ENCODE data around the gene REXO4. TPM values are rescaled to one million over a fixed set of nuclear protein-coding genes. Genes with fewer than 3 reads are reported as not detected.

The REXO4 gene
- total RNA-seq, 2 experiments from 2014 or later: 35.7 to 45.5 TPM

DNA sequence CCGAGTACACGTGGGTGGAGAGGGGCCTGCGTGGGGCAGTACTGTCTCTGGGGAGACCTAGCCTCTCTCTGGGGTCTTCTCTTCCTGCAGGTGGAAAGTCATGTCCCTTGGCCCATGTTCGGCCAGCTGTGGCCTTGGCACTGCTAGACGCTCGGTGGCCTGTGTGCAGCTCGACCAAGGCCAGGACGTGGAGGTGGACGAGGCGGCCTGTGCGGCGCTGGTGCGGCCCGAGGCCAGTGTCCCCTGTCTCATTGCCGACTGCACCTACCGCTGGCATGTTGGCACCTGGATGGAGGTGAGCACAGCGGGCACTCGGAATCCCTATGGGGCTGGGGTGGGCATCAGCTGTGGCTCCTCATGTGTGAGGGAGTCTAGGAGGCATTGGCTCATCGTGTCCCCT, 36.5 kb upstream of the REXO4 start:
- POLR2A ChIA-PET: no interaction called here
- CTCF ChIA-PET (ENCODE audit: unreplicated experiment): no interaction called here
- no peak overlapping the region for H2AFZ ChIP-seq (ENCODE audit: low read length)
- H3K4me1 ChIP-seq (ENCODE audit: insufficient read depth, low read length, poor library complexity, severe bottlenecking): peaks cover 48% of the 10 kb centered on the region
- no peak for DNase-seq (ENCODE audit: low spot score)
- H3K27ac ChIP-seq (ENCODE audit: low read depth, low read length, poor library complexity, severe bottlenecking): no peak overlapping the region
- H3K9me3 ChIP-seq (ENCODE audit: low read length): no peaks in the 10 kb centered on the region
- H3K36me3 ChIP-seq (ENCODE audit: insufficient read depth, low read length): no peaks in the 10 kb centered on the region
- TF ChIP-seq CTCF (conservative IDR thresholded peaks at IDR 0.05; ENCODE audit: low read length): no peak
- no peak for TF ChIP-seq EZH2phosphoT487 (IDR thresholded peaks at IDR 0.05; ENCODE audit: borderline replicate concordance, low read depth, low read length)
- H3K4me2 ChIP-seq (ENCODE audit: low read length): peak overlapping the region; percentile 41
- H3K4me3 ChIP-seq (ENCODE audit: low read depth, low read length, poor library complexity, severe bottlenecking): no peak overlapping the region
- no peaks in the 10 kb centered on the region for H3K79me2 ChIP-seq (ENCODE audit: insufficient read depth, low read depth, low read length)
- H4K20me1 ChIP-seq (ENCODE audit: insufficient read depth, low read length): no peaks in the 10 kb centered on the region
- no TSS peak for BruUV-seq (replicated peaks)
- H3K9me2 ChIP-seq (ENCODE audit: insufficient read depth, low read length): no peaks in the 10 kb centered on the region
- intact Hi-C loops (cut with micrococcal nuclease; ENCODE audit: unreplicated experiment): no loop called here

DNA sequence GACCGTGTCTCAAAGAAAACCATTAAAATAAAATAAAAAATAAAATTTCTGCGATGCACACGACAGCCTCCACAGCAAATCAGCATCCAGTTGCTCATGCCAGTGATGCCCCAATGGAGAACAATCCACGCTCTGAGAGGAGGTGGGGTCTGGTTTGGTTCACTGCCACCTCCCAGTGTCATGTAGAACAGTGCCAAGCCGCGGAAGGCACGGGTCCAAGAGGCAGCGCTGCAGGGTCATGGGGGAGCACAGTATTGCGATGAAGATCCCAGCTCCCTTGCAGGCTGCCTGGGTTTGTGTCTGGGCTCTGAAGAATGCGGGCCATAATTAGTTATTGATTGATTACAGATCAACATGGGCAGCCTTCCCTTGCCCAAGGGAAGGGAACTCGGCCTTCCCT, 35.8 kb upstream of the REXO4 start:
- intact Hi-C loops (cut with micrococcal nuclease; ENCODE audit: unreplicated experiment): loop anchor here (2.0 kb wide), 1 partner anchor 33 kb away; no protein-coding TSS in a partner anchor
- no peaks in the 10 kb centered on the region for H4K20me1 ChIP-seq (ENCODE audit: insufficient read depth, low read length)
- no peak for DNase-seq (ENCODE audit: low spot score)
- TF ChIP-seq EZH2phosphoT487 (IDR thresholded peaks at IDR 0.05; ENCODE audit: borderline replicate concordance, low read depth, low read length) (no peak), CTCF (conservative IDR thresholded peaks at IDR 0.05; ENCODE audit: low read length) (no peak)
- no peaks in the 10 kb centered on the region for H3K9me2 ChIP-seq (ENCODE audit: insufficient read depth, low read length)
- peak overlapping the region; percentile 41 for H3K4me2 ChIP-seq (ENCODE audit: low read length)
- H3K27ac ChIP-seq (ENCODE audit: low read depth, low read length, poor library complexity, severe bottlenecking): no peak overlapping the region
- no TSS peak for BruUV-seq (replicated peaks)
- CTCF ChIA-PET (ENCODE audit: unreplicated experiment): interaction anchor here (0.6 kb wide), 1 partner anchor 15 kb away, joined by 3 read pairs; no protein-coding TSS in a partner anchor
- H3K9me3 ChIP-seq (ENCODE audit: low read length): no peaks in the 10 kb centered on the region
- no peak overlapping the region for H3K4me3 ChIP-seq (ENCODE audit: low read depth, low read length, poor library complexity, severe bottlenecking)
- H2AFZ ChIP-seq (ENCODE audit: low read length): no peak overlapping the region
- H3K79me2 ChIP-seq (ENCODE audit: insufficient read depth, low read depth, low read length): no peaks in the 10 kb centered on the region
- H3K4me1 ChIP-seq (ENCODE audit: insufficient read depth, low read length, poor library complexity, severe bottlenecking): peaks cover 42% of the 10 kb centered on the region
- POLR2A ChIA-PET: no interaction called here
- H3K36me3 ChIP-seq (ENCODE audit: insufficient read depth, low read length): no peaks in the 10 kb centered on the region

DNA sequence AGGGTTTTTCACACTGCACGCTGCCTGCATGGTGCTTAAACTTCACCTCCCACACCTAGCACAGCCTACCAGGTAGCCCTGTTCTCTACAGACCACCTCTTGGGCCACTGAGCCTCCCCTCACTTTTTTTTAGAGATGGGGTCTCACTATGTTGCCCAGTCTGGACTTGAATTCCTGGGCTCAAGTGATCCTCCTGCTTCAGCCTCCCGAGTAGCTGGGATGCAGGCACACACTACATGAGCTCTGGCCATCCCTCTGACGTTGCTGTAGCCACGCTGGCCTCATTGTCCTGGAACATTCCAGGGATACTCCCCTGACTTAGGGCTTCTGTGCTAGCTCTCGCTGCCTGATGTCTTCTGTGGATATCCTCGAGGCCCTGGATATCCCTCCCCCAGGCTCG, 34.8 kb upstream of the REXO4 start:
- H4K20me1 ChIP-seq (ENCODE audit: insufficient read depth, low read length): no peaks in the 10 kb centered on the region
- no TSS peak for BruUV-seq (replicated peaks)
- H3K27ac ChIP-seq (ENCODE audit: low read depth, low read length, poor library complexity, severe bottlenecking): no peak overlapping the region
- no peaks in the 10 kb centered on the region for H3K9me2 ChIP-seq (ENCODE audit: insufficient read depth, low read length)
- H2AFZ ChIP-seq (ENCODE audit: low read length): no peak overlapping the region
- CTCF ChIA-PET (ENCODE audit: unreplicated experiment): no interaction called here
- intact Hi-C loops (cut with micrococcal nuclease; ENCODE audit: unreplicated experiment): loop anchor here (2.0 kb wide), 1 partner anchor 34 kb away; no protein-coding TSS in a partner anchor
- POLR2A ChIA-PET: no interaction called here
- H3K4me1 ChIP-seq (ENCODE audit: insufficient read depth, low read length, poor library complexity, severe bottlenecking): peaks cover 37% of the 10 kb centered on the region
- no peak for DNase-seq (ENCODE audit: low spot score)
- H3K79me2 ChIP-seq (ENCODE audit: insufficient read depth, low read depth, low read length): no peaks in the 10 kb centered on the region
- H3K9me3 ChIP-seq (ENCODE audit: low read length): no peaks in the 10 kb centered on the region
- H3K36me3 ChIP-seq (ENCODE audit: insufficient read depth, low read length): no peaks in the 10 kb centered on the region
- no peak overlapping the region for H3K4me2 ChIP-seq (ENCODE audit: low read length)
- no peak overlapping the region for H3K4me3 ChIP-seq (ENCODE audit: low read depth, low read length, poor library complexity, severe bottlenecking)
- TF ChIP-seq EZH2phosphoT487 (IDR thresholded peaks at IDR 0.05; ENCODE audit: borderline replicate concordance, low read depth, low read length) (no peak), CTCF (conservative IDR thresholded peaks at IDR 0.05; ENCODE audit: low read length) (no peak)
